RWPE1 (cell line): ENCODE results near the gene NFAM1.

Experiments
- CTCF ChIA-PET: fragments of 350-600 bp; sonication (Branson Sonifier 250); formaldehyde crosslinking; extraction: SDS; loops from one replicate; lab custom pipeline; 2021; lab: Yijun Ruan, JAX
- POLR2A ChIA-PET: fragments of 400-600 bp; formaldehyde crosslinking; extraction: SDS; loops from one replicate; lab custom pipeline; 2020; ENCODE audit warnings: antibody characterized with exemption; ENCODE audit not compliant: low non-redundant PET; lab: Yijun Ruan, JAX
- DNase-seq: peaks from one replicate; pipeline ENCODE4 v3.0.0; 2012; ENCODE audit warnings: low spot score
- H3K27ac ChIP-seq: fragments of 450-650 bp; 2 replicates; pipeline ENCODE4 v1.5.1; 2017
- CTCF ChIP-seq: fragments of 450-650 bp; conservative IDR thresholded peaks from 2 replicates; pipeline ENCODE4 v1.5.1; 2017; ENCODE audit warnings: low read depth, mild to moderate bottlenecking

Gene NFAM1

GRCh38 chr22:42346722-42347121 lies 85.5 kb downstream of the NFAM1 start:
- DNase-seq, result no peak
- H3K27ac ChIP-seq, result no peak overlapping the region
- ChIA-PET POLR2A (no interaction called here), CTCF (no interaction called here)
- TF ChIP-seq CTCF, result no peak

GRCh38 chr22:42345458-42345857 lies 86.7 kb downstream of the NFAM1 start:
- TF ChIP-seq CTCF, result no peak
- no peak for DNase-seq
- POLR2A ChIA-PET, result no interaction called here
- CTCF ChIA-PET, result interaction anchor here (0.6 kb wide), 1 partner anchor 420 kb away, joined by 3 read pairs; no protein-coding TSS in a partner anchor
- peak overlapping the region; percentile 80 for H3K27ac ChIP-seq

- peak overlapping the region; percentile 80 for H3K27ac ChIP-seq
- CTCF ChIA-PET, result no interaction called here
Measured at GRCh38 chr22:42344361-42344905, 87.8 kb downstream of the NFAM1 start.

GRCh38 chr22:42343531-42344081 lies 88.6 kb downstream of the NFAM1 start:
- no peak for TF ChIP-seq CTCF
- DNase-seq, result no peak
- ChIA-PET POLR2A (interaction anchor here (1.0 kb wide), 1 partner anchor 90 kb away, joined by 7 read pairs; no protein-coding TSS in a partner anchor), CTCF (no interaction called here)
- H3K27ac ChIP-seq, result peak overlapping the region; percentile 80

More at GRCh38 chr22:42344361-42344905, 87.8 kb downstream of the NFAM1 start:
- TF ChIP-seq CTCF, result no peak
- DNase-seq, result no peak
- POLR2A ChIA-PET, result interaction anchor here (0.6 kb wide), 1 partner anchor 177 kb away, joined by 5 read pairs; no protein-coding TSS in a partner anchor

GRCh38 chr22:42343121-42343454 lies 89.1 kb downstream of the NFAM1 start:
- peak overlapping the region; percentile 80; the same call in 1 of the 2 replicates for H3K27ac ChIP-seq
- ChIA-PET CTCF (no interaction called here), POLR2A (interaction anchor here (1.0 kb wide), 1 partner anchor 91 kb away, joined by 7 read pairs; no protein-coding TSS in a partner anchor)
- DNase-seq, result no peak
- TF ChIP-seq CTCF, result no peak

- POLR2A ChIA-PET, result interaction anchor here (1.0 kb wide), 1 partner anchor 91 kb away, joined by 7 read pairs; no protein-coding TSS in a partner anchor
- peak overlapping the region; percentile 80; the same call in 1 of the 2 replicates for H3K27ac ChIP-seq
- DNase-seq, result no peak
- CTCF ChIA-PET, result no interaction called here
- no peak for TF ChIP-seq CTCF
Measured at GRCh38 chr22:42342426-42343120, 89.6 kb downstream of the NFAM1 start.
